C1 segment of cervical spinal cord (tissue), 14 donors: ENCODE data around the gene ASTN2.

Source experiments
- DNase-seq, 14 donors: peaks; one replicate each; lab custom pipeline; 2025; lab: John Stamatoyannopoulos, UW

ASTN2 gene

DNA sequence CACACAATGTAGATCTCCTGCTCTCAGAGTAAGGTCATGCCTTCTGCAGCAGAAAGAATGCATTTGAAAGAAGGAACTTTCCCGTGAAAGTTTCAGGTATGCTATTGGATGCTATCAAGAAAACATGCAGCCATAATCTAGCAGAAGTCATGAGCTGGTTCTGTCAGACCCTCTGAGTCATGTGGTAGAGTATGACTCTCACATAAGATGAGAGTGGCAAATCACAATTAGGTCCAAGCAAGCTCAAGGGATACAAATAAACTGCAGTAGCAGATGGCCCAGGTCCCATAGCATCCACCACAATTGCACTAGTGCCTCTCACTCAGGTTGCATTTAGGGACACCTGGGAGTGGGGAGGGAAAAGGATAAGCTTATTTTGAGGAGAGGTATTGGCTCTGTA is 292.8 kb downstream of the ASTN2 start:
- no peak for DNase-seq

DNA sequence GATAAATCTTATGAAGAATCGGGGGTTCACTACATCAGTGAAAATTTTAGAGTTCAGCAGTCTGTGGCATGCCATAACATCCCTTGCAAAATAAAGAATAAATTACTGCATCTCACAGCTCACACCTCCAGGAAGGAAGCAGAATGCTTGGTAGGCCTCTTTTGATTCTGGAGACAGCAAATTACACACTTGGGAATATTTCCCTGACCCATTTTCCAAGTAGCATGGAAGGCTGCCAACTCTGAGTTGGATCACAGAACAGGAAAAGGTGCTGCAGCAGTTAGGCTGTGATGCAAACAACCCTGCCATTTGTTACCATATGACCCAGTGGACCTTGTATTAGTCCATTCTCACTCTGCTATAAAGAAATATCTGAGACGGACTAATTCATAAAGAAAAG is 293.5 kb downstream of the ASTN2 start:
- peak in 2 of 14 donors; percentile 22 to 53 for DNase-seq

DNA sequence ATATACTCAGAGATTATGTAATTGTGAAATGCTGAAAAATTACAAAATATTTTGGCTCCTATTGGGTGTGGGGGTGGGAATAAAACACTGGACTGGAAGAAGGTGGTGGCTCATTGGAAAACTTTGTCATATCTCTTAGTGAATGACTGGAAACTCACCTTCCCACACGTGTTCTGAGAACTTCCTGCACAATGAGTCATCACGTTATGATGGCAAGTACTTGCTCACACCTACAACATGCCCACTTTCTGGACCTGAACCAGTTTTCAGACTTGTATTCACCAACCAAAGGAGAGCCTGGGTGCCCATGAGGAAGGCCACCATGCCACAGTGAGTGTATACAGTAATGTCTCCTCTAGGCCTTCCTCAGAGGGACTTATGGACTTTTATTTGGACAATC is 294.8 kb downstream of the ASTN2 start:
- DNase-seq, result no peak

DNA sequence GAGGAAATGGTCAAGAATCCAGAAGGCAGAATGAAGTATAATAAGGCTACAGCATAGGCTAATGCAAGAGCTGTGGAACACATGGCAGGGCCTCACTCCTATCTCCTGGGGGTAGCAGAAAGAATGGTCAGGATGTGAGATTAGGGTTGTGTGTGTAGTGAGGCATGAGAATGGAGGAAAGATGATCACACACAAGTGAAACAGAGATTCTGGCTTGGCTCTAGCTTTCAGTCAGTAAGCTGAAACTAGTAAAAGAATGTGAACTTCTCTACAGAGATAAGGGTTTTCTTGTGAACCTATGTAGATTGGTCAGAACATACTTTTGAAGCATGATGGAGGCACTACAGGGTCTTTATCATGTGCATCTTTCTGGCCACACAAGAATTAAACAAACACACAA is 298.8 kb downstream of the ASTN2 start:
- DNase-seq, result no peak

DNA sequence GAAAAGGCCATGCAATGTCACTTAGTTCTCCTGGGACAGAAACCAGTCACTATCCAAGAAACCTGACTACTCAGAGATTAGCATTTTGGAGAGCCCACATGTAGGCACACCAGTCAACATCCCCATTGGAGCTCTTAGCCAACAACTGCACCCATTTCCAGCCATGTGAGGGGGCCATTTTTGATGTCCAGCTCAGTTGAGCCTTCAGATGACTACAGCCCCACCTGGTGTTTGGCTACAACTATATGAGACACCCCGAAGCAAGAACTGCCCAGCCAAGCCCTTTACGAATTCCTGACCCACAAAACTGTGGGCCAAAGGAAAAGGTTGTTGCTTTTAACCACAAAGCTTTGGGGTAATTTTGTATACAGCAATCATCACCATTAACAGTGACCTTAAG is 300.1 kb downstream of the ASTN2 start:
- no peak for DNase-seq

DNA sequence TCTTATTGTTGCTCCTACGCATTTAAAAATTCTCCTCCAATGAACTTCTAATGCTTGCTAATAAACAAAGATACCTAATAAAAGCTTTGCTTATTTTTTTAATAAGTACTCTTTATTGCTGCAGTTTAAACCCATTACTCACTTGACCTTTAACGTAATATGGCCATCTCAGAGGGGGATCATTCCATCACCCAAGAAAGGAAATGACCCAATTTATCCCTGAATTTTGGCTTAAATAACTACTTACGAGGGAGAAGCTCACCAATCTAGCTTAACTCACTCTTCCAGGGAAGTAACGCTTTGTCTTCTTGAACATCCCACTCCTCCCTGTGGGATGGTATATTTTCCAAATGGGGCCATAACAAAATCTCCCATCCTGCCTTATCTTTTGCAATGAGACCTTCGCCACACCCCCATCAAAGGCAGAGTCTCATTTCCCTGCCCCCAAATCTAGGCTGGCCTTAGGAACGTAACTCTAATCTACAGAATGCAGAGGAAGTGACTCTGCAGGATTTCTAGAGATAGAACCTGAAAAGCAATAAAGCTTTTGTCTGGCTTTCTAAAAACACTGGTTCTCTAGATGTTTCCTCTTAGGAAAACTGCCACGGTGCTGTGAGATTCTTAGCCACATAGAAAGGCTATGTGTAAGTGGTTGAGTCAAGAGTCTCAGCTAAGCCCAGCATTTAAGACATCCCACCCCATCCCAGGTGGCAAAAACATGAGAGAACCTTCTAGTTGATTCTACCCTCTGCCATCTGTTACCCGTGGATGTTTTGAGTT is 310.0 kb downstream of the ASTN2 start:
- DNase-seq, result no peak

DNA sequence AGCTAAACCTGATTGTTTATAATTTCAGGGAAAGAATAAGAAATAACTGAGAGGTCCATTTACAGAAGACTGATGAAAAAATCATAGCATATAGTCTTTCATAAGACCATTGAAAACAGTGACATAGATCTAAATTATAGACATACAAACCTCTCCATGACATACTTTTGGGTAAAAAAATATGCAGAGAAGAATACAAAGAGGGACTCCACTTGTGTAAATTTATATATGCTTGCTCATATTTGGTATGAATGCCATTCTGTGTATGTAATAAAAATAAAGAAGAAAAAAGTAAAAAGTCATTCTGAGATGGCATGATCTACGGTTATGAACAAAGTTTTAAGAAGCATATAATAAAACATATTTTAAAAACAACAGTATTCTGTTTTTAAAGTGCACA is 310.7 kb downstream of the ASTN2 start:
- no peak for DNase-seq

DNA sequence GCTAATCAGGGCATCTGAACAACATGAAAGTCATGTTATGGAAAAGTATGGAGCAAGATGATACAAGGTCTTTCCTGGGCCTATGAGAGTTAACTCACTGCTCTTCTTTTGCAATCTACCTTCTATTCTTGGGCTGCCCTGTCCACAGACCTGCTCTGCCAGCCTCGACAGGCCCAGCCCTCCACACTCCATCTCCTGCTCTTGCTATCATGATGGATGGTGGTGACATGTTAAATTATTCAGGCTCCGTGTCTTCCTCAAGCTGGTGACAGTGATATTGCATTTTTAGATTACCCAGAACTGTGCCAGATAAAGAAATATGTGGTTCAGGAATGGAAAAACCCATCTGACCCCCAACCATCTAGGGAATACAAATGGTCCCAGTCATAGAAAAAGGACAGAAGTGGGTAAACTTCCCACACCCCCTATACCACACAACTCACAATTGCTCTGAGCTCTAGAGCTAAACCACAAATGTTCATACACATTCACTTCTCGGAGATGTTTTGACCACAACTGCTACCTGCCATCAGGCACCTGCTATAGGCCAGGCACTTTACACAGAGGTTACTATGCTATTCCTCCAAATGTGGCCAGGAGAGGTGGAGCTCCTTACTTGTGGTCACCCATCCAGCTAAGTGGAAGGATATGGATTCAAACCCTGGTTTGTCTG is 311.3 kb downstream of the ASTN2 start:
- DNase-seq, result no peak

DNA sequence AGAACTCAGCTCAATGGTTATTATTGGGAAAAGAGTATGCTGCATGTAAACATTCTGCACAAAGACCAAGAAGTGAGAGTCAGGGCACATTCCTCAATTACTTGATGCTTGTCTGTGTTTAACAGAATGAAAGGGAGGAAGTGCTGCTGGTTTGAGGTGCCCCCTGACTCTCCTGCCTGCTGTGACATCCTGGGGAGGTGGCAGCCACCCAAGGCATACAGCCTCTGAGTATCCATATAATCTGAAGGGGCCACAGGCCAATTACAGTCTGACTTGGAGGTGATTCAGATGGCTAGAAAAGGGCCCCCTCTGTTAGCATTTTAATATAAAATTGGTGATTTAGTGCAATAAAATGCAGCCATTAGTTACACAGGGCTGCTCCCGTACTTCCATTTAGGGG is 313.8 kb downstream of the ASTN2 start:
- no peak for DNase-seq

DNA sequence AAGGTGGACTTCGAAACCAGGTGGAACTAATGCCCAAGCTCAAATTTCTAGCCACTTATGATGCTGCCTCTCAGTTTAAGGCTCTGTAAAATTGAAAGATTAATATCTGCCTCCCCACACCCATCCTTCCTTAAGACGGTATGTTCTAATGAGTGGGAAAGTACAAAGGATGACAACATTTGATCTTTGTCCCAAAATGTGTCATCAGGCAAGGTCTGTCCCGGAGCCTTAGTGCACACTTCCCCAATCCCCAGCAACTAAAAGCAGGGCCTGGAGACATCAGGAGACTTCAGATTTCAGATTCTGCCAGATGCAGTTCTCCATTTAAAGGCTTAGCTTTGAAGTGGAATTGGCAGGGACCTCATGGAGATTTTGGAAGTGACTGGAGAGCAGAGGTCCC is 316.5 kb downstream of the ASTN2 start:
- DNase-seq, result no peak

DNA sequence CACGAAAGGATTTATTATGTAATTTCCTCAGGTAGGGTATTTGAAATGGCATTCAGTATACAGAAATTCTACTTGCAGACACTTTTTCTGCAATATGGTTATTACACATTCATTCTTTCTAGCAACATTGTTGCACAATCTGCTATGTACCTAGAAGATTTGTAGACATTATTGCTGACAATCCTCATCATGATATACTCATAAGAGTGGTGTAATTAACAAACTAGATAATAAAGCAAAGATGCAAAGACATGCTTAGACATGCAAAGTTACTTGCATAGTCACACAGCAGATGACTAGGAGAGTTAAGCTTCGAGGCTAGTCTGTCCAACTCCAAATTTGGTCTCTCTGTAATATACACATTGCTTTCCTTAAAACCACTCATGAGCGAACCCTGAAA is 317.1 kb downstream of the ASTN2 start:
- no peak for DNase-seq

DNA sequence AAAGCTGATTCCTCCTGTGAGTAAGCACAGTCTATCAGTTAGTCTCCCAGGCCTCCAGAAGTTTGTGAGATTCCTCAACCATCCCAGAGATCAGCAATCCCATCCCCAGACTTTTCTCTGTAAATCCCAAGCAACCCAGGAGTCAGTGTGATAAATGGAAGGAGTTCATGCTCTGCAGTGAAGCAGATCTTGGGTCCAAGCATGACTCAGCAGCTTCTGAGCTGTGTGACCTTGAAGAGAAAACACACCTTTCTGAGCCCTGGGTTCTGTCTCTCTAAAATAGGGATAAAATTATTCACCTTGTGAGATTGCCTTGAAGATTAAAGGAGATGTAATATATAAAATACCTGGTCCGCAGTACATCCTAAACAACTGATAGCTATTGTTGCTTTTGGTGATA is 318.7 kb downstream of the ASTN2 start:
- DNase-seq, result no peak

DNA sequence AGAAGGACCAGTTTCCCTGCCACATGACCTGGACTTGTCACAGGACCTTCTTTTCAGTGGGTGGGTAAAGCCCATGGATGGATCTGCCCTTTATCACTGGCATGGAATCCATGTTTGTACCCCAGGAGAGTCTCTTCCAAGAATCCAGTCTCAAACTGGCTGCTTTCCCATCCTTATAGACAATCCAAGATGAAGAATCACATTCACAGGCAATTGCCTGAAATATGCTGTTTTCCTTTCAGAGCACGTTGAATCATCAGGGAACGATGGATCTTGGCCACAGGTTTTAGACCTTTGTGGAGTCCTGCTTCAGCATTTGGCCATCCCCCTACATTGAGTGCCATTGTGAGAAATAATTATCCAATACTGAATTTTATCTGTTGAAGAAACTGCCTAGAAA is 319.8 kb downstream of the ASTN2 start:
- no peak for DNase-seq

DNA sequence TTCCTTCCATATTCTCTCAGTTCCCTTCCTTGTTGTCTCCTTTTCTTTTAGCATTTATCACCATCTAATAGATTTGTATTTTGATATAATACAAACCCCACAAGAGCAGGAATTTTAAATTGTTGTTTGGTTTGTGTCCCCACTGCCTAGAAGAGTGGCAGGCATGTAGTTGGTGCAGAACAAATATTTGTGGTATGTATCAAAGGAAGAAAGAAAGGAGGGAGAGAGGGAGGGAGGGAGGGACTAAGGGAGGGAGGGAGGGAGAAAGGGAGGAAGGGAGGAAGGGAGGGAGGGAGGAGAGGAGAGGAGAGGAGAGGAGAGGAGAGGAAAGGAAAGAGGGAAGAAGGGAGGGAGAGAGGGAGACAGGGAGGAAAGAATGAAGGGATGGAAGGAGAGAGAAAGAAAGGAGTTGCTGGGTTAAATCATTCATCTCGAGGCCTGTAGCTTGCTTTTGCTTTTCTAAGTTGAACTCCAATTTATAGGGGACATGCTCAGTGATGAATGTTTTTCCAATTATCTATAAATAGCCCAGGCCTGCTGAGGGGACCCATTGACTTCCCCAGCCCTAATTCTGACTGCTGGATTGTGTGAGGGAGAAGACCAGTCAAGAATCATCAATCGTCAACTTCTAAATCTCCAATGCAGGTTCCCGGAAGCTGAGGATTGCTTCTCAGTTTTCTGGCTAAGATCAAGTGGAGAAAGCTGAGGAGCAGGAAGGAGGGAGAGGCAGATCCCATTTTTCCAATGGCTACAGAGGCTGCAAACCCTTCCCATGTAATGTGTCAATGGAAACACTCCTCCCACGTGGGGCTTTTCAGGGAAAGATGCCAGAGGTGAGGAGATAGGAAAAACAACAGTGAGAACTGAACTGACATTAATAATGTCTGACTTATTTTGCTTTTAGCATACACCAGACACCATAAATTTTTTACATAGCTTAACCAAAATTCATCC is 320.7 kb downstream of the ASTN2 start:
- DNase-seq, result no peak

DNA sequence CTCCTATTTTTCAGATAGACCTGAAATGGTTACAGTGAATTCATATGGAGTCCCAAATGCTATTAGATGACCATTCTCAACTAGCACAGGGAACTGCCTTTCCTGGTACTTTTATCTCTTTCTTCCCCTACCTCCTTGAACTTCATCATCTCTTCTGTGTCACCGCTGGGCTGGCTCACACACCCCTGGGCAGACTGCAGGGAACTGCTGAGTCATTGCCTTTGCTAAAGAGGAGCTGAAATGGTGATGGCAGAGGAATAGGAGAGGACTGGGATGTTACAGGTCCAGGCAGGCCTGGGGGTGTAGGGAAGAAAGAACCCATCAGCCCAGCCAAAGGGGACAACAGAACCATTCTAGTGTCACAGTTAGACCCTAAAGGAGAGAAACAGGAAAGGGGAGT is 322.3 kb downstream of the ASTN2 start:
- DNase-seq, result no peak

DNA sequence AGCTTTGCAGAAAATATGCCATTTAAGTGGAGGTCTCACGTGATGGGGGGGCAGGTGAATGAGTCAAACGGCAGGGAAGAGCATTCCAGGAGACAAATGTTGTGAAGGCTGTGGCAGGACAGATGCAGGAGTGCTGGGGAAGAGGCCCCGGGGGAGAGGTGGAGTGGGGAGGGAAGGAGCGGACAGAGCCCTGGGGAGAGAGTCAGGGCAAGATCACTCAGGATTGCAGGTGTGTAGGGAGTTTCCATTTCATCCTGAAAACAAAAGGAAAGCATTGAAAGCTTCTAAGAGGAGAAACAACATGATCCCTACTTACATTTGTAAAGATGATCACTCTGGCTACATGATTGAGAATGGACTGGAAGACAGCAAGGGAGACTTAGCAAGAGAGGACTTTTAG is 323.3 kb downstream of the ASTN2 start:
- no peak for DNase-seq

DNA sequence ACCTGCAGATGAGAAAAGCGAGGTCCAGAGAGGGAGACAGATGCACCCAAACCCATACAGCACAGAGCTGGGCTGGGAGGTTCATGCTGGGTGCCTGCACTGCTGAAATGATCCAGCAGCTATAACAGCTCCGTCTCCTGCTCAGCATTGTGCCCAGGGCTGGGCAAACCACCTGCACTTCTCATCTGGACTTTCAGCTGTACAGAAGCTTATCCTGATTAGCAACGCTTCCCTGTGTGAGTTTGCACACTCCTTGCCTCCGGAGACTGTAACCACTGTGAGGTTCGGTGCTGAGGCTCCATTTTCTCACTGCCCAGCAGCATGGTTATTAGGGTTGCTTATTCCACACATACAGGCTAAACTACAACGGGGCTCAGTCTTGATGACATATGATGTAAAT is 326.1 kb downstream of the ASTN2 start:
- DNase-seq, result no peak

DNA sequence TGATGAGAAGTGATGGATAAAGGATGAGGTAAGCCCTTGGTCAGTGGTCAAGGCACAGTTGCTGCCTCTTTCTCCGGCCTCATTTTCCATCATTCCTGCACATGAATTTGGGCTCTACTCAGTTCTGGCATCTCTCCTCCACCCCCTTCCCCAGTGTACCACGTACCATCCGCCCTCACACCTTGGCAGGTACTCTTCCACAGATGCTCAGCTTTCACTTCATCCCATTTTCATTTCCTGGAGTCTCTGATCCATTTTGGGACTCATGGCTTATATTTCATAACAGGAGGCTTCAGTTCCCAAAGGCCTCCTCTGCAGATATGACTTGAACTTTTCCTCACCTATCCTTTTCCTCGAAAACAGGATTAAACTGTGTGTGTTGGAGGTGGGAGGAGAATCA is 326.7 kb downstream of the ASTN2 start:
- DNase-seq, result no peak

DNA sequence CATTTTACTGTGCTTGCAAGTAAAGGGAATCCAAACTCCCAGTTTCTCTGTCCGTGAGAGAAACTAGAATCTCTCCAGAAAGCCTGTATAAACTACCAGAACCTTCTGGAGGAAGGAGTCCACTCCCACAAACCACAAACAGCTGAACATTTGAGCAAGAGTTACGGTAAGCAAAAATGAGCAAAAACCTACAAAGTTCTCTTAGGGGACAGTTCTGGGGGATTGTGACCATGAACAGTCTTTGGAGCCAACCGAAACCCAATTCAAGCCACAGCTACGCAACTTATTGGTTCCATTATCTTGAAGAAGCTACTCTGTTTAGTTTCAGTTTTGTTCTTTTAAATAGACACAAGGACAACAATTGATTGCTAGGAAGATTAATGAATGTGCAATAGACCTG is 330.6 kb downstream of the ASTN2 start:
- no peak for DNase-seq

DNA sequence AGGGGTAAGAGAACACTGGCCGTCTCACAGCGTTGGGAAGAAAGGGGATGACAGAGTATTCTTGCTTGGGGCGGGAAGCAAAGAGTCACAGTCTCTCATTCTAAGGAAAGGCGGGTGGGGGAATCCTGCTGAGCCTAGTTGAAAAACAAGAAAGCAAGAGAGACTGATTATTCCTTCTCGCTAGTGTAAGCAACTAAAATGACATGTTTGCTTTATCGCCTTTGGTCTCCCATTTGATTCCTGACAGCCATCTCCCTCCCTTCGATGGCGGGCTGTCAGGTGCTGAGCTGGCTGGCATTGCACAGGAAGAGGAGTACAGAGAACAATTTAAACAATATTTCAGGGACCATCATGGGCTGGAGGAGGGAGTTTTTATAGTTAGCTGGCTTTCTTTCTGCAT is 331.3 kb downstream of the ASTN2 start:
- DNase-seq, result no peak

DNA sequence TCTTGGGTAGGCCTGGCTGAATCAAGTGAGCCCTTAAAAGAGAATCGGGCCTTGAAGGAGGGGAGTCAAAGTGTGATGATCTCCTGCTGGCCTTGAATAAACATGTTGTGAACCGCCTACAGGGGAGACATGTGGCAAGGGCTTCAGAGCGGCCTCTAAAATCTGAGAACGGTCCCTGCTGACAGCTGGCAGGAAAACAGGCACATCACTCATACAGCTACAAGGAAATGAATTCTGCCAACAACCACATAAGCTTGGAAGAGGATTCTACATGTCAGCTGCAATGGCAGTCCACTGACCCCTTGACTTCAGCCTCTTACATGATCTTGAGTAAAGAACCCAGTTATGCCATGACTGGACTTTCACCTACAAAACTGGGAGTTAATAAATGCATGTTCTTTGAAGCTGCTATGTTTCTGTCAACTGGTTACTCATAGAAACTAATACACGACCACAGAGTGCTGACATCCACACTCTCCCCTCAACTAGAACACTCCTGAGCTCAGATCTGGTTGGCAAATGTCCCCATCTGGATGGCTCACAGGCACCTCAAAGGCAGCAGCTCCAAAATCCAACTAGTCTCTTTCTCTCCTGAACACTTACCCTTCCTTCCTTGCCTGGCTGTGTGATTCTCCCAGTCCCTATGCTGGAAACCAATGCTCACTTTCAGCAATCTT is 333.1 kb downstream of the ASTN2 start:
- DNase-seq, result peak in 1 of 14 donors; percentile 19
